ENCODE results near the gene ACAN.

The ACAN gene

GRCh38 chr15:88902221-88902835, 99.1 kb downstream of the ACAN start:
- no peak for DNase-seq (ENCODE audit: low read depth in 2 of 2)

GRCh38 chr15:88902846-88903245, 99.6 kb downstream of the ACAN start:
- no peak for DNase-seq (ENCODE audit: low read depth in 2 of 2)

GRCh38 chr15:88904257-88904623, 101.0 kb downstream of the ACAN start:
- no peak for DNase-seq (ENCODE audit: low read depth in 2 of 2)

GRCh38 chr15:88904624-88905327, 101.5 kb downstream of the ACAN start:
- DNase-seq (ENCODE audit: low read depth in 2 of 2), result peak; percentile 70 to 79

GRCh38 chr15:88905576-88905975, 102.3 kb downstream of the ACAN start:
- no peak for DNase-seq (ENCODE audit: low read depth in 2 of 2)

- DNase-seq (ENCODE audit: low read depth in 2 of 2), result no peak
Measured at GRCh38 chr15:88906130-88906529, 102.9 kb downstream of the ACAN start.

- no peak for DNase-seq (ENCODE audit: low read depth in 2 of 2)
Measured at GRCh38 chr15:88906551-88906950, 103.3 kb downstream of the ACAN start.

- DNase-seq (ENCODE audit: low read depth in 2 of 2), result no peak
Measured at GRCh38 chr15:88907111-88907510, 103.9 kb downstream of the ACAN start.

- no peak for DNase-seq (ENCODE audit: low read depth in 2 of 2)
Measured at GRCh38 chr15:88908123-88908522, 104.9 kb downstream of the ACAN start.

- no peak for DNase-seq (ENCODE audit: low read depth in 2 of 2)
Measured at GRCh38 chr15:88908697-88909621, 105.7 kb downstream of the ACAN start.

GRCh38 chr15:88909956-88910831, 107.0 kb downstream of the ACAN start:
- no peak for DNase-seq (ENCODE audit: low read depth in 2 of 2)

GRCh38 chr15:88911766-88912118, 108.5 kb downstream of the ACAN start:
- DNase-seq (ENCODE audit: low read depth in 2 of 2), result no peak

GRCh38 chr15:88912500-88912921, 109.3 kb downstream of the ACAN start:
- no peak for DNase-seq (ENCODE audit: low read depth in 2 of 2)

GRCh38 chr15:88913017-88913849, 110.0 kb downstream of the ACAN start, which contains the start of gene MFGE8:
Gene MFGE8 (minus strand): TSS chr15:88913379. CDS start chr15:88913319, 60 bp downstream.
- peak; percentile 61 to 68 for DNase-seq (ENCODE audit: low read depth in 2 of 2)

- no peak for DNase-seq (ENCODE audit: low read depth in 2 of 2)
Measured at GRCh38 chr15:88913850-88914169, 110.6 kb downstream of the ACAN start.

- DNase-seq (ENCODE audit: low read depth in 2 of 2), result no peak
Measured at GRCh38 chr15:88915354-88915753, 112.1 kb downstream of the ACAN start.

- no peak for DNase-seq (ENCODE audit: low read depth in 2 of 2)
Measured at GRCh38 chr15:88917760-88918159, 114.5 kb downstream of the ACAN start.

GRCh38 chr15:88918738-88919137, 115.5 kb downstream of the ACAN start:
- peak in 1 of 2 donors; percentile 50 for DNase-seq (ENCODE audit: low read depth in 2 of 2)

GRCh38 chr15:88920186-88920891, 117.1 kb downstream of the ACAN start:
- no peak for DNase-seq (ENCODE audit: low read depth in 2 of 2)

- peak in 1 of 2 donors; percentile 48 for DNase-seq (ENCODE audit: low read depth in 2 of 2)
Measured at GRCh38 chr15:88920892-88921435, 117.7 kb downstream of the ACAN start.
